ENCODE data around the gene JAG2. TPM values are rescaled to one million over a fixed set of nuclear protein-coding genes. Genes with fewer than 3 reads are reported as not detected.

Gene JAG2
- total and polyA plus RNA-seq, 3 donors from 2014 or later = 12.9 to 21.3 (median 20.4) TPM

DNA sequence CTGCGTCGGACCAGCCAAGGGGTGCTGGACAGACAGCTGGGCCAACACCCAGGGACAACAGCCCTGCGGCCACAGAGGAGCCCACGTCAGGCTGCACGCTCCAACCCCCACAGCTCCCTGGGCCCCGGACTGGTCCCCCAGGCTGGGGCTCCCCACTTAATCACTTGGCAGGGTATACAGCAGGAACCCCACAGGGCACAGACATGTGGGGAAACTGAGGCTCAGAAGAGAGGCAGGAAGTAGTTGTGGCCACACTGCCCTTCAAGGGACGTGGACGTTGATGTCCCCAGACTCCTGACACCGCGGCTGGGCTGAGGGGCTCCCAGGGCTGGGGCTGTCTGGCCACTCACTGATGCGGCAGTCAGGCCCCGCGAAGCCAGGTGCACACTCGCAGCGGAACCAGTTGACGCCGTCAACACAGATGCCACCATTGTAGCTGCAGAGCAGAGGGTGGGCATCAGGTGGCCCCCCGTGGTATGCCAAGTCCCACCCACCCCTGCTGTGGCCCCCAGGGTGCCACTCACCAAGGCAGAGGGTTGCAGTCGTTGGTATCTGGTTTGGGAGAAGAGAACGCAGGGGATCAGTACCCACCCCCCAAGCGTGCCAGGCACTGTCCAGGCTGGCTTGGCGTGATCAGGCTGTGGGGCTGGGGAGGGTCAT lies 21.5 kb downstream of the JAG2 start:
- no peaks in the 10 kb centered on the region for H3K4me1 ChIP-seq
- H3K9me3 ChIP-seq = no peaks in the 10 kb centered on the region
- WGBS, 2 donors = 80 to 92% methylated on average over 3 to 21 of the region's 22 CpGs
- intact Hi-C loops (cut with DNase I; ENCODE audit: low total_unique reads) = no loop called here
- H3K36me3 ChIP-seq (ENCODE audit: low read depth, missing control alignments) = no peaks in the 10 kb centered on the region
- TF ChIP-seq, protein P1, sequence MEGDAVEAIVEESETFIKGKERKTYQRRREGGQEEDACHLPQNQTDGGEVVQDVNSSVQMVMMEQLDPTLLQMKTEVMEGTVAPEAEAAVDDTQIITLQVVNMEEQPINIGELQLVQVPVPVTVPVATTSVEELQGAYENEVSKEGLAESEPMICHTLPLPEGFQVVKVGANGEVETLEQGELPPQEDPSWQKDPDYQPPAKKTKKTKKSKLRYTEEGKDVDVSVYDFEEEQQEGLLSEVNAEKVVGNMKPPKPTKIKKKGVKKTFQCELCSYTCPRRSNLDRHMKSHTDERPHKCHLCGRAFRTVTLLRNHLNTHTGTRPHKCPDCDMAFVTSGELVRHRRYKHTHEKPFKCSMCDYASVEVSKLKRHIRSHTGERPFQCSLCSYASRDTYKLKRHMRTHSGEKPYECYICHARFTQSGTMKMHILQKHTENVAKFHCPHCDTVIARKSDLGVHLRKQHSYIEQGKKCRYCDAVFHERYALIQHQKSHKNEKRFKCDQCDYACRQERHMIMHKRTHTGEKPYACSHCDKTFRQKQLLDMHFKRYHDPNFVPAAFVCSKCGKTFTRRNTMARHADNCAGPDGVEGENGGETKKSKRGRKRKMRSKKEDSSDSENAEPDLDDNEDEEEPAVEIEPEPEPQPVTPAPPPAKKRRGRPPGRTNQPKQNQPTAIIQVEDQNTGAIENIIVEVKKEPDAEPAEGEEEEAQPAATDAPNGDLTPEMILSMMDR (IDR thresholded peaks at IDR 0.05) = no peak
- H3K27ac ChIP-seq = no peak overlapping the region
- no peak overlapping the region for H3K4me3 ChIP-seq
- DNase-seq = no peak
- H3K27me3 ChIP-seq = no peaks in the 10 kb centered on the region

DNA sequence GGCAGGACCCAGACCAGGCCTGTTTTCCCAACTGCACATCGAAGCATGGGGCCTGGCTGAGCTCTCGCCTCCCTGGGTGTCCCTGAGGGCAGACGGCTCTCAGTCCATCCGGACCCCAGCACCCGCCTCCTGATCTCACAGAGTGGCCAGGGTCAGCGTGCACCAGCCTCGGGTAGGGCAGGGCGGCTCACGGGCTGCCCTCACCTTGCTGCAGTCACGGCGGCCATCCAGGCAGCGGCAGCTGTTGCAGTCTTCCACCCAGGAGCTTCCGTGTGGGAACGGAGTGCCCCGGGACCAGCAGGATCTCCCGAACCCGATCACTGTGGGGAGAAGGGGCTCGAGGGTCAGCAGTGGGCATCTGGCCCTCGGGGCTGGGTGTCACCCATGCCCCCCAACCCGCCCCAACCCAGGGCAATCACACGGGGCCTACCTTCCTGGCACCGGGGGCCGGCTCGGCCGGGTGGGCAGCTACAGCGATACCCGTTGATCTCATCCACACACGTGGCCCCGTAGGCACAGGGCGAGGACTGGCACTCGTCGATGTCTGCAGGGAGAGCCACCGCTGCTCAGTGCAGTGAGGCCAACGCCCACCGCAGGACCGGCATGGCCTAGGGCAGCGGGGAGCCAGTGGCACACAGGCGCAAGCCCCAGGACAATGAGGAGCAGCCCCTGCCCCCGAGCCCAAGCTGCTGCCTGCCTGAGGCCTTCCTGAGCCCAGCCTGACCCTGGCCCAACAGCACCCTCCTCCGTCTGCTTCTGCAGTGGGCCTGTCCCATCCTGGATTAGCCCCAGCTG lies 22.2 kb downstream of the JAG2 start:
- intact Hi-C loops (cut with DNase I; ENCODE audit: low total_unique reads) = no loop called here
- Histone ChIP-seq H3K4me3 (no peak overlapping the region), H3K4me1 (no peaks in the 10 kb centered on the region), H3K9me3 (no peaks in the 10 kb centered on the region), H3K27ac (no peak overlapping the region), H3K36me3 (ENCODE audit: low read depth, missing control alignments) (no peaks in the 10 kb centered on the region), H3K27me3 (no peaks in the 10 kb centered on the region)
- no peak for TF ChIP-seq POLR2A (IDR thresholded peaks at IDR 0.05)
- TF ChIP-seq, protein P1 (IDR thresholded peaks at IDR 0.05) = no peak
- 80 to 95% methylated on average over 2 to 33 of the region's 40 CpGs for WGBS, 2 donors
- no peak for DNase-seq

DNA sequence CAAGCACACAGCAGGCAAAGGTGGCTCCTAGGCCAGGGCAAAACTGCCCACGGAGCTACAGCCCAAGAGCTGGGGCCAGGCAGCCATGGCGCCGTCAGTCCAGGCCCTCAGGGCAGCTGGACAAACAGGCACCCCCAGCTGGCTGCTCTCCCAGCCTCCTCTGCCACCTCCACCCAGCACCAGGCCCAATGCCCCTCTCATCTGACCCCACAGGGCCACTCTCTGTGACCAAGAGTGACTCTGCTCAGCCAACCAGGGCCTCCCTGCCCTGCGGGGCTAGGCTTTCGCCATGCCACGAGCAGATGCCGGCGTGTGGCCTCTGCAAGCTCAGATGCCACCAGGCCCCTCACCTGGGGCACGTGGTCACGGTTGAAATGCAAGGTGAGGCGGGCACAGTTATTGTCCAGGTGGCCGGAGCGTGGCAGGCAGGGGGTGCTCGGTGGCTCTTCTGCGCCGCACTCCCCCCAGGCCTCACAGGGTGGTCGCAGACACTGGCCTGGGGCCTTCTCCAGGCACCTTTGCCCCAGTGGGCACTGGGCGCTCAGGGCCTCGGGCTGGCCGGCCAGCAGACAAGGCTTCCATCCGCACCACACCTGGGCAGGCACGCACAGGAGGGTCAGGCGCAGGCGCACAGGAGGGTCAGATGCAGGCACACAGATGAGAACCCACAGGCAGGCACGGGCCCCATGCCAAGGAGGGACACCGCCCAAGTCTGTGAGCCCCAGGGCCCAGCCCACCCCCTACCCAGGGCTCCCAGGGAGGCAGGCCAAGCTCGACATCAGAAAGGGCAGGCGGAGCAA lies 23.0 kb downstream of the JAG2 start:
- TF ChIP-seq, protein P1 (IDR thresholded peaks at IDR 0.05) = no peak
- no peak for TF ChIP-seq POLR2A (IDR thresholded peaks at IDR 0.05)
- no peaks in the 10 kb centered on the region for H3K4me1 ChIP-seq
- H3K9me3 ChIP-seq = no peaks in the 10 kb centered on the region
- no peak overlapping the region for H3K27ac ChIP-seq
- H3K4me3 ChIP-seq = no peak overlapping the region
- 95 to 100% methylated on average over 7 to 28 of the region's 28 CpGs for WGBS, 2 donors
- no peaks in the 10 kb centered on the region for H3K27me3 ChIP-seq
- DNase-seq = no peak
- H3K36me3 ChIP-seq (ENCODE audit: low read depth, missing control alignments) = no peaks in the 10 kb centered on the region
- intact Hi-C loops (cut with DNase I; ENCODE audit: low total_unique reads) = no loop called here

DNA sequence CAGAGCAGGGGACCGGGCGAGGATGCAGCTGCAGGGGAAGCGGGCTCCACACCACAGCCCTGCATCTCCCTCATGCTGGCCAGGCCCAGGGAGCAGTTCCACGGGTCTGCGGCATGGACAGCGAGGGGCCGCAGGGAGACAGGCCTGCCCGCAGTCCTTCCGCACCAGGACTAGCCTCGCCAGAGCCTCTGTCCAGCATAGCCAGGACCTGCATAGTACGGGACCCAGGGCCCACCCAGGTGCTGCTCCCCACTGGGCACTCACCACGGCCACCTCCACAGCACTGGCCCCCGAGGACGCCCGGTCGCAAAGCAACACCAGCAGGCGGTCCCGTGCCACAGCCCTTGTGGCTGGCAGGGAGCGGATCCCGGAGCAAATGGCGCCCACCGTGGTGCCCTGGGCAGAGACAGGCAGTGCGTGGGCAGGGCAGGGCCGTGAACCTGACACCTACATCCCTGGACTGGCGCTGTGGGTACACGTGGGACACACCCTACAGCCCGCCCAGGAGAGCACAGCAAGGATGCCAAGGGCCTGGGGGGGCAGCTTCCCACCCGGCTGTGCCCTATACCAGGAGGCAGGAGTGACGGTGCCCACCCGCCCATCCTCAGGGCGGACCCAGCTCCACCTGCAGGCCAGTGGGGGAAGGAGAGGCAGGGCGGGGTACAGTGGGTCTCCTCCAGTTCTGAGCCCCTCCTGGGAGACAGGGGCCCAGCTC lies 23.8 kb downstream of the JAG2 start:
- TF ChIP-seq POLR2A (IDR thresholded peaks at IDR 0.05) = no peak
- TF ChIP-seq, protein P1 (IDR thresholded peaks at IDR 0.05) = no peak
- DNase-seq = no peak
- H3K27me3 ChIP-seq = no peaks in the 10 kb centered on the region
- intact Hi-C loops (cut with DNase I; ENCODE audit: low total_unique reads) = no loop called here
- H3K4me3 ChIP-seq = no peak overlapping the region
- no peaks in the 10 kb centered on the region for H3K9me3 ChIP-seq
- no peak overlapping the region for H3K27ac ChIP-seq
- 95 to 98% methylated on average over 8 to 32 of the region's 32 CpGs for WGBS, 2 donors
- no peaks in the 10 kb centered on the region for H3K36me3 ChIP-seq (ENCODE audit: low read depth, missing control alignments)
- no peaks in the 10 kb centered on the region for H3K4me1 ChIP-seq

All from testis (tissue), 3 donors.